ENCODE results near the gene PID1.
"Not testable (repeated sequence)": the region's sequence is repeated elsewhere in the genome, so short reads cannot be mapped to it uniquely, and the experiment has no call there.

Gene PID1

GRCh38 chr2:229210641-229211040, 60.4 kb downstream of the PID1 start:
- Mint-ChIP-seq H3K4me3 (no peak overlapping the region), H3K36me3 (no peaks in the 10 kb centered on the region), H3K27me3 (no peaks in the 10 kb centered on the region), H3K4me1 (no peaks in the 10 kb centered on the region), H3K27ac (no peak overlapping the region), H3K9me3 (peaks cover 2% of the 10 kb centered on the region)
- no peak for ATAC-seq

GRCh38 chr2:229206548-229206947, 64.5 kb downstream of the PID1 start:
- Mint-ChIP-seq H3K27ac (no peak overlapping the region), H3K4me1 (no peaks in the 10 kb centered on the region), H3K36me3 (no peaks in the 10 kb centered on the region), H3K27me3 (no peaks in the 10 kb centered on the region), H3K9me3 (peaks cover 5% of the 10 kb centered on the region), H3K4me3 (no peak overlapping the region)
- no peak for ATAC-seq

GRCh38 chr2:229205704-229206103, 65.4 kb downstream of the PID1 start:
- Mint-ChIP-seq H3K36me3 (no peaks in the 10 kb centered on the region), H3K4me3 (no peak overlapping the region), H3K9me3 (peaks cover 5% of the 10 kb centered on the region), H3K27ac (no peak overlapping the region), H3K27me3 (no peaks in the 10 kb centered on the region), H3K4me1 (no peaks in the 10 kb centered on the region)
- ATAC-seq: no peak

- H3K4me1 Mint-ChIP-seq: no peaks in the 10 kb centered on the region
- no peaks in the 10 kb centered on the region for H3K36me3 Mint-ChIP-seq
- peaks cover 3% of the 10 kb centered on the region for H3K9me3 Mint-ChIP-seq
- no peak for ATAC-seq
- H3K27me3 Mint-ChIP-seq: no peaks in the 10 kb centered on the region
- no peak overlapping the region for H3K27ac Mint-ChIP-seq
- no peak overlapping the region for H3K4me3 Mint-ChIP-seq
Observed at GRCh38 chr2:229202646-229203045, 68.4 kb downstream of the PID1 start.

GRCh38 chr2:229201521-229201920, 69.6 kb downstream of the PID1 start:
- Mint-ChIP-seq H3K36me3 (no peaks in the 10 kb centered on the region), H3K27me3 (no peaks in the 10 kb centered on the region), H3K4me3 (no peak overlapping the region), H3K4me1 (no peaks in the 10 kb centered on the region), H3K9me3 (peaks cover 3% of the 10 kb centered on the region), H3K27ac (no peak overlapping the region)
- ATAC-seq: no peak

GRCh38 chr2:229199267-229199666, 71.8 kb downstream of the PID1 start:
- Mint-ChIP-seq H3K9me3 (no peaks in the 10 kb centered on the region), H3K4me3 (no peak overlapping the region), H3K36me3 (no peaks in the 10 kb centered on the region), H3K27ac (no peak overlapping the region), H3K27me3 (no peaks in the 10 kb centered on the region), H3K4me1 (no peaks in the 10 kb centered on the region)
- ATAC-seq: no peak

- no peak overlapping the region for H3K4me3 Mint-ChIP-seq
- H3K36me3 Mint-ChIP-seq: no peaks in the 10 kb centered on the region
- ATAC-seq: no peak
- H3K27me3 Mint-ChIP-seq: no peaks in the 10 kb centered on the region
- H3K27ac Mint-ChIP-seq: no peak overlapping the region
- H3K9me3 Mint-ChIP-seq: peaks cover 3% of the 10 kb centered on the region
- no peaks in the 10 kb centered on the region for H3K4me1 Mint-ChIP-seq
Observed at GRCh38 chr2:229196448-229196847, 74.6 kb downstream of the PID1 start.

GRCh38 chr2:229195346-229195947, 75.6 kb downstream of the PID1 start:
- H3K27ac Mint-ChIP-seq: no peak overlapping the region
- no peaks in the 10 kb centered on the region for H3K36me3 Mint-ChIP-seq
- no peaks in the 10 kb centered on the region for H3K4me1 Mint-ChIP-seq
- no peaks in the 10 kb centered on the region for H3K27me3 Mint-ChIP-seq
- peaks cover 3% of the 10 kb centered on the region for H3K9me3 Mint-ChIP-seq
- no peak for ATAC-seq
- H3K4me3 Mint-ChIP-seq: no peak overlapping the region

- no peaks in the 10 kb centered on the region for H3K36me3 Mint-ChIP-seq
- H3K4me1 Mint-ChIP-seq: no peaks in the 10 kb centered on the region
- no peaks in the 10 kb centered on the region for H3K27me3 Mint-ChIP-seq
- ATAC-seq: no peak
- no peak overlapping the region for H3K4me3 Mint-ChIP-seq
- peaks cover 3% of the 10 kb centered on the region for H3K9me3 Mint-ChIP-seq
- H3K27ac Mint-ChIP-seq: no peak overlapping the region
Observed at GRCh38 chr2:229193281-229193680, 77.8 kb downstream of the PID1 start.

- Mint-ChIP-seq H3K4me3 (no peak overlapping the region), H3K27me3 (no peaks in the 10 kb centered on the region), H3K4me1 (no peaks in the 10 kb centered on the region), H3K9me3 (peaks cover 16% of the 10 kb centered on the region), H3K36me3 (peaks cover 4% of the 10 kb centered on the region), H3K27ac (no peak overlapping the region)
- no peak for ATAC-seq
Observed at GRCh38 chr2:229191413-229191812, 79.7 kb downstream of the PID1 start.

- H3K27me3 Mint-ChIP-seq, H3K27ac Mint-ChIP-seq, H3K4me1 Mint-ChIP-seq, H3K4me3 Mint-ChIP-seq, ATAC-seq, H3K36me3 Mint-ChIP-seq: not testable (repeated sequence)
- peaks cover 13% of the 10 kb centered on the region for H3K9me3 Mint-ChIP-seq
Observed at GRCh38 chr2:229187123-229187522, 84.0 kb downstream of the PID1 start.

- no peak overlapping the region for H3K27ac Mint-ChIP-seq
- ATAC-seq: no peak
- no peaks in the 10 kb centered on the region for H3K27me3 Mint-ChIP-seq
Observed at GRCh38 chr2:229181641-229182040, 89.4 kb downstream of the PID1 start.

GRCh38 chr2:229180658-229181057, 90.4 kb downstream of the PID1 start:
- no peak overlapping the region for H3K27ac Mint-ChIP-seq
- no peaks in the 10 kb centered on the region for H3K27me3 Mint-ChIP-seq
- H3K4me3 Mint-ChIP-seq: no peak overlapping the region
- H3K9me3 Mint-ChIP-seq: peaks cover 2% of the 10 kb centered on the region
- ATAC-seq: no peak
- no peaks in the 10 kb centered on the region for H3K4me1 Mint-ChIP-seq
- no peaks in the 10 kb centered on the region for H3K36me3 Mint-ChIP-seq

More at GRCh38 chr2:229181641-229182040, 89.4 kb downstream of the PID1 start:
- H3K4me1 Mint-ChIP-seq: no peaks in the 10 kb centered on the region
- H3K36me3 Mint-ChIP-seq: no peaks in the 10 kb centered on the region
- H3K4me3 Mint-ChIP-seq: no peak overlapping the region
- peaks cover 2% of the 10 kb centered on the region for H3K9me3 Mint-ChIP-seq

- Mint-ChIP-seq H3K27me3 (no peaks in the 10 kb centered on the region), H3K9me3 (peaks cover 2% of the 10 kb centered on the region), H3K4me3 (no peak overlapping the region), H3K27ac (no peak overlapping the region), H3K36me3 (no peaks in the 10 kb centered on the region), H3K4me1 (no peaks in the 10 kb centered on the region)
- ATAC-seq: no peak
Observed at GRCh38 chr2:229179628-229180027, 91.5 kb downstream of the PID1 start.

GRCh38 chr2:229178706-229179105, 92.4 kb downstream of the PID1 start:
- Mint-ChIP-seq H3K27me3 (no peaks in the 10 kb centered on the region), H3K4me3 (no peak overlapping the region), H3K4me1 (no peaks in the 10 kb centered on the region), H3K27ac (no peak overlapping the region), H3K36me3 (no peaks in the 10 kb centered on the region), H3K9me3 (peaks cover 2% of the 10 kb centered on the region)
- no peak for ATAC-seq

- Mint-ChIP-seq H3K27ac (no peak overlapping the region), H3K4me1 (no peaks in the 10 kb centered on the region)
- ATAC-seq: no peak
Observed at GRCh38 chr2:229178117-229178516, 93.0 kb downstream of the PID1 start.

GRCh38 chr2:229176136-229176535, 95.0 kb downstream of the PID1 start:
- H3K27me3 Mint-ChIP-seq: no peaks in the 10 kb centered on the region
- no peak overlapping the region for H3K27ac Mint-ChIP-seq
- peaks cover 2% of the 10 kb centered on the region for H3K9me3 Mint-ChIP-seq
- no peaks in the 10 kb centered on the region for H3K36me3 Mint-ChIP-seq
- H3K4me3 Mint-ChIP-seq: no peak overlapping the region
- ATAC-seq: no peak
- no peaks in the 10 kb centered on the region for H3K4me1 Mint-ChIP-seq

More at GRCh38 chr2:229178117-229178516, 93.0 kb downstream of the PID1 start:
- Mint-ChIP-seq H3K36me3 (no peaks in the 10 kb centered on the region), H3K27me3 (no peaks in the 10 kb centered on the region), H3K4me3 (no peak overlapping the region), H3K9me3 (peaks cover 2% of the 10 kb centered on the region)
